ENCODE results near the gene PDE1C. TPM values are rescaled to one million over a fixed set of nuclear protein-coding genes. Genes with fewer than 3 reads are reported as not detected.
"Not testable (repeated sequence)": the region's sequence is repeated elsewhere in the genome, so short reads cannot be mapped to it uniquely, and the experiment has no call there.

PDE1C gene
- total and polyA plus RNA-seq, 8 donors, result 2.9 to 54.2 (median 5.9) TPM

DNA sequence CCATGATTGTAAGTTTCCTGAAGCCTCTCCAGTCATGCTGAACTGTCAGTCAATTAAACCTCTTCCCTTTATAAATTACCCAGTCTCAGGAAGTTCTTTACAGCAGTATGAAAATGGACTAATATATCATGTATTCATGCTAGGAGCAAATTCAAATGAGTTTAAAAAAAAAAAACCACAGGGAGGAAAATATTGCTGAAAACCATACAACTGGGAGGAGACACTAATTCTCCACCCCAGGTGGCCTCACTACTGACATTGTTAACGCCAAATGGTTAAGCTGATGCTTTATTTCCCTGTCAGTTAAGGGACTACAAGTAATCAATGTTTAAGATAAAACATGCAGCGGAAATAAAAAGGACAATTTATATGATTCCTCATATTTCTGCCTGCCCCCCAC lies 55.1 kb downstream of the PDE1C start:
- no peak for DNase-seq
- Histone ChIP-seq H3K36me3 (no peaks in the 10 kb centered on the region), H3K27me3 (no peaks in the 10 kb centered on the region), H3K9me3 (peaks cover 0 to 5% (median 3%) of the 10 kb centered on the region in 4 donors), H3K27ac (no peak overlapping the region), H3K4me1 (peaks cover 0 to 9% (median 0%) of the 10 kb centered on the region in 4 donors), H3K4me3 (no peak overlapping the region)
- intact Hi-C loops (cut with DNase I; ENCODE audit: low total_unique reads), result no loop called here
- TF ChIP-seq, protein P1, sequence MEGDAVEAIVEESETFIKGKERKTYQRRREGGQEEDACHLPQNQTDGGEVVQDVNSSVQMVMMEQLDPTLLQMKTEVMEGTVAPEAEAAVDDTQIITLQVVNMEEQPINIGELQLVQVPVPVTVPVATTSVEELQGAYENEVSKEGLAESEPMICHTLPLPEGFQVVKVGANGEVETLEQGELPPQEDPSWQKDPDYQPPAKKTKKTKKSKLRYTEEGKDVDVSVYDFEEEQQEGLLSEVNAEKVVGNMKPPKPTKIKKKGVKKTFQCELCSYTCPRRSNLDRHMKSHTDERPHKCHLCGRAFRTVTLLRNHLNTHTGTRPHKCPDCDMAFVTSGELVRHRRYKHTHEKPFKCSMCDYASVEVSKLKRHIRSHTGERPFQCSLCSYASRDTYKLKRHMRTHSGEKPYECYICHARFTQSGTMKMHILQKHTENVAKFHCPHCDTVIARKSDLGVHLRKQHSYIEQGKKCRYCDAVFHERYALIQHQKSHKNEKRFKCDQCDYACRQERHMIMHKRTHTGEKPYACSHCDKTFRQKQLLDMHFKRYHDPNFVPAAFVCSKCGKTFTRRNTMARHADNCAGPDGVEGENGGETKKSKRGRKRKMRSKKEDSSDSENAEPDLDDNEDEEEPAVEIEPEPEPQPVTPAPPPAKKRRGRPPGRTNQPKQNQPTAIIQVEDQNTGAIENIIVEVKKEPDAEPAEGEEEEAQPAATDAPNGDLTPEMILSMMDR (IDR thresholded peaks at IDR 0.05), result no peak
- no peak for TF ChIP-seq EP300 (IDR thresholded peaks at IDR 0.05)
- TF ChIP-seq POLR2A (IDR thresholded peaks at IDR 0.05), result no peak
- TF ChIP-seq POLR2AphosphoS5 (IDR thresholded peaks at IDR 0.05), result no peak
- WGBS, 5 donors, result 80 to 96% (median 87%) methylated on average over 2 of the region's 2 CpGs

DNA sequence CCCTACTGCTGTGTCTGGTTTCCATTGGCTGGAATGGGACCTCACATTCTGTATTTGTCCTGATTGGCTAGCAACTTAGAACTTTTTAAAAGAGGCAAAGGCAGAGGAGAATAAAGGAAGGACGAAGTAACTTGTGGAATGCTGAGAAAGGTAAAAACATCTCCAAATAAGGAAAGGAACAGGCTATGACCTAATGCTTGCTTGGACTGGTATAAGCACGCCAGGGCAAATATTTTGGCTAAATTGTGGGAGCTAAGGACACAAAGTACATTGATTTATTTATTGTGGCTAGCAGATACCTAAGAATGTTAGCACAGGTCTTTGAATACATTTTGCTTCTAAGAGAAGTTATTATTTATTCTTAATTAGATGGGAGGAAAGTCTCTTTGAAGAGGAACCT lies 56.7 kb downstream of the PDE1C start:
- intact Hi-C loops (cut with DNase I; ENCODE audit: low total_unique reads); H3K27me3 ChIP-seq; DNase-seq; H3K27ac ChIP-seq; H3K36me3 ChIP-seq; H3K9me3 ChIP-seq; H3K4me1 ChIP-seq; H3K4me3 ChIP-seq: not testable (repeated sequence)
- WGBS, 5 donors, result 36 to 59% (median 44%) methylated on average over 2 of the region's 2 CpGs

DNA sequence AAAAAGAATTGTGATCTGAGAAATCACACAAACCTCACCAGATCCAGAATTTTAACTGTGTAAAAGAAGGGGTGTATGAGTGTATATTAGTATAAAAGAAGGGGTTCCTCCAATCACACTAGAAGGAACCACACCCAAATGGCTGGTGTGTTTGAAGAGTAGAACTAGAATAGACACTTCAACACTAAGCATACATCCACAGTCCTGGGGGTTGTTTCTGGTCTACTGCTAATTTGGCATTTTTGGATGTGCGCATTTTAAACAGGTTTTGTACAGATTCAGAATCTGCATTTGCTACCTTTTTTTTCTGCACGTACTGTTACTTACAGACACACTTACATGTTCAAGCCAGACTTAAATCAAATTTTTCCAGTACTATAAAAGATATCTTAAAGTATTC lies 64.6 kb downstream of the PDE1C start:
- TF ChIP-seq, protein P1 (IDR thresholded peaks at IDR 0.05), result no peak
- TF ChIP-seq EP300 (IDR thresholded peaks at IDR 0.05), result no peak
- TF ChIP-seq POLR2AphosphoS5 (IDR thresholded peaks at IDR 0.05), result no peak
- no peak for TF ChIP-seq POLR2A (IDR thresholded peaks at IDR 0.05)
- Histone ChIP-seq H3K36me3 (no peaks in the 10 kb centered on the region), H3K4me3 (no peak overlapping the region), H3K27ac (no peak overlapping the region), H3K4me1 (no peaks in the 10 kb centered on the region), H3K27me3 (no peaks in the 10 kb centered on the region), H3K9me3 (peaks cover 8 to 14% (median 12%) of the 10 kb centered on the region in 4 donors)
- intact Hi-C loops (cut with DNase I; ENCODE audit: low total_unique reads), result no loop called here
- 81 to 95% (median 86%) methylated on average over 2 of the region's 2 CpGs for WGBS, 5 donors
- no peak for DNase-seq

GRCh38 chr7:32001948-32002347 lies 68.3 kb downstream of the PDE1C start:
- WGBS, 5 donors, result 89 to 98% (median 90%) methylated on average over 4 of the region's 4 CpGs
- Histone ChIP-seq H3K36me3 (no peaks in the 10 kb centered on the region), H3K9me3 (peaks cover 8 to 14% (median 12%) of the 10 kb centered on the region in 4 donors), H3K4me3 (no peak overlapping the region), H3K27ac (no peak overlapping the region), H3K4me1 (no peaks in the 10 kb centered on the region), H3K27me3 (no peaks in the 10 kb centered on the region)
- no peak for DNase-seq
- intact Hi-C loops (cut with DNase I; ENCODE audit: low total_unique reads), result no loop called here
- TF ChIP-seq POLR2A (IDR thresholded peaks at IDR 0.05) (no peak), EP300 (IDR thresholded peaks at IDR 0.05) (no peak), POLR2AphosphoS5 (IDR thresholded peaks at IDR 0.05) (no peak)
- TF ChIP-seq, protein P1 (IDR thresholded peaks at IDR 0.05), result no peak

DNA sequence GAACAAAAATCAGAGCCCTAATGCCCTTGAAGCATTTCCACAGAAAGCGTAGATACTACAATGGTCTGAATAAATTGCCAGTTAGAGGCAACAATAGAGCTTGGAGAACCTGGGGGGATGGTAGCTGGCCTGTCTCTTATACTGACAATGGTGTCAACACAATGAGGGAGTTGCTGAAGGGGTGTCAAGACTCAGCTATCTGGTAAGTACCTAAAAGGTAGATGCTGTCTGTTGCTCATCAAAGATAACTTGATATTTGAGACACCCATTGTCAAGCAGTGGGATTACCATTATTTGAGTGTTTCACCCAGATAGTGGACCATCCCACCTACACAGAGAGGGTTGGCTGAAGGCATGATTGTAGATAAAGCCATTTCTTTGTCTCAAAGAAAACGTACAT lies 72.8 kb downstream of the PDE1C start:
- Histone ChIP-seq H3K27me3 (no peaks in the 10 kb centered on the region), H3K36me3 (no peaks in the 10 kb centered on the region), H3K4me3 (no peak overlapping the region), H3K4me1 (no peaks in the 10 kb centered on the region), H3K27ac (no peak overlapping the region), H3K9me3 (peaks cover 8 to 13% (median 12%) of the 10 kb centered on the region in 4 donors)
- TF ChIP-seq, protein P1 (IDR thresholded peaks at IDR 0.05), result no peak
- TF ChIP-seq POLR2A (IDR thresholded peaks at IDR 0.05), result no peak
- WGBS, 5 donors, result 77 to 92% (median 88%) methylated on average over 2 of the region's 2 CpGs
- intact Hi-C loops (cut with DNase I; ENCODE audit: low total_unique reads), result no loop called here
- DNase-seq, result no peak

All from stomach (tissue), 9 donors.